Uterus (tissue), 4 donors: ENCODE data around the gene LMX1B. TPM values are rescaled to one million over a fixed set of nuclear protein-coding genes. Genes with fewer than 3 reads are reported as not detected.
"Not testable (repeated sequence)": the region's sequence is repeated elsewhere in the genome, so short reads cannot be mapped to it uniquely, and the experiment has no call there.

ENCODE experiments used
- DNase-seq, 2 donors: peaks; one replicate each; pipeline ENCODE4 v3.0.0-alpha.2; 2019 to 2020
- H3K27ac ChIP-seq, 2 donors: fragments of 200-600 bp; sonication (generic); 1 replicate in 1 of 2; 2 replicates in 1 of 2; pipeline ENCODE4 v1.5.1; 2016 to 2018
- H3K27me3 ChIP-seq, 2 donors: fragments of 200-600 bp; sonication (generic); one replicate each; pipeline ENCODE4 v1.5.1; 2018 to 2019; ENCODE audit warnings: control low read depth in 1 of 2
- H3K36me3 ChIP-seq, 2 donors: fragments of 200-600 bp; sonication (generic); one replicate each; pipeline ENCODE4 v1.5.1; 2019; ENCODE audit warnings: control low read depth in 1 of 2
- H3K4me1 ChIP-seq, 2 donors: fragments of 200-600 bp; sonication (generic); one replicate each; pipeline ENCODE4 v1.5.1; 2018 to 2019; ENCODE audit warnings: control low read depth in 1 of 2
- H3K4me3 ChIP-seq, 2 donors: fragments of 200-600 bp; sonication (generic); 1 replicate in 1 of 2; 2 replicates in 1 of 2; pipeline ENCODE4 v1.5.1; 2018 to 2019; ENCODE audit warnings: mild to moderate bottlenecking in 1 of 2
- H3K9me3 ChIP-seq, 2 donors: fragments of 200-600 bp; sonication (generic); one replicate each; pipeline ENCODE4 v1.5.1; 2019; ENCODE audit warnings: control low read depth in 1 of 2
- CTCF ChIP-seq, 4 experiments: fragments of 200-600 bp in 2 of 4; fragments of 450-650 bp in 2 of 4; sonication (generic) in 2 of 4; IDR thresholded peaks; one replicate each; pipeline ENCODE4 v1.5.1; 2016 to 2019; ENCODE audit warnings: antibody characterized with exemption in 4 of 4, mild to moderate bottlenecking in 2 of 4, moderate library complexity in 1 of 4
- POLR2A ChIP-seq, 2 donors: fragments of 450-650 bp; IDR thresholded peaks; one replicate each; pipeline ENCODE4 v1.6.1; 2016; ENCODE audit warnings: antibody characterized with exemption in 2 of 2, mild to moderate bottlenecking in 1 of 2, moderate library complexity in 1 of 2
- intact Hi-C: fragments of 100-400 bp; cut with DNase I; formaldehyde crosslinking; loops from one replicate; pipeline ENCODE4 v1.15.1; 2023; ENCODE audit warnings: low total_unique reads
- total RNA-seq, 4 donors: library from RNA; depleted of rRNA in 3 of 4; stranded (reverse); fragments of >200 nt in 3 of 4; gene quantifications; one replicate each; pipeline versions ENCODE4 v1.1.0 to v1.2.4, GENCODE V29; 2014 to 2023
- donor health status: DM: yes; HTN: yes; CAD: no.

The LMX1B gene
- total RNA-seq, 4 donors from 2014 or later: not detected

- intact Hi-C loops: no loop called here
- Histone ChIP-seq H3K4me1 (peaks cover 0 to 3% of the 10 kb centered on the region in 2 donors), H3K4me3 (no peak overlapping the region), H3K27ac (no peak overlapping the region), H3K36me3 (no peaks in the 10 kb centered on the region), H3K27me3 (no peaks in the 10 kb centered on the region), H3K9me3 (no peaks in the 10 kb centered on the region)
- no peak for DNase-seq
- TF ChIP-seq POLR2A (IDR thresholded peaks at IDR 0.05) (no peak), CTCF (IDR thresholded peaks at IDR 0.05) (no peak)
Measured at GRCh38 chr9:126650404-126651341, 36.9 kb downstream of the LMX1B start.

- intact Hi-C loops: no loop called here
- H3K27me3 ChIP-seq: no peaks in the 10 kb centered on the region
- no peak for TF ChIP-seq CTCF (IDR thresholded peaks at IDR 0.05)
- TF ChIP-seq POLR2A (IDR thresholded peaks at IDR 0.05): no peak
Measured at GRCh38 chr9:126652140-126652582, 38.4 kb downstream of the LMX1B start.

GRCh38 chr9:126654124-126654523 lies 40.4 kb downstream of the LMX1B start:
- TF ChIP-seq POLR2A (IDR thresholded peaks at IDR 0.05) (no peak), CTCF (IDR thresholded peaks at IDR 0.05) (no peak)
- no peak for DNase-seq
- Histone ChIP-seq H3K4me1 (peaks cover 0 to 3% of the 10 kb centered on the region in 2 donors), H3K4me3 (no peak overlapping the region), H3K27ac (no peak overlapping the region), H3K9me3 (no peaks in the 10 kb centered on the region), H3K36me3 (no peaks in the 10 kb centered on the region), H3K27me3 (no peaks in the 10 kb centered on the region)
- intact Hi-C loops: no loop called here

More at GRCh38 chr9:126652140-126652582, 38.4 kb downstream of the LMX1B start:
- Histone ChIP-seq H3K36me3 (no peaks in the 10 kb centered on the region), H3K4me3 (no peak overlapping the region), H3K4me1 (peaks cover 0 to 3% of the 10 kb centered on the region in 2 donors), H3K9me3 (no peaks in the 10 kb centered on the region), H3K27ac (no peak overlapping the region)
- DNase-seq: no peak

GRCh38 chr9:126656214-126656613 lies 42.5 kb downstream of the LMX1B start:
- H3K27ac ChIP-seq, DNase-seq, H3K9me3 ChIP-seq, H3K36me3 ChIP-seq, H3K4me1 ChIP-seq, intact Hi-C loops, H3K4me3 ChIP-seq, H3K27me3 ChIP-seq: not testable (repeated sequence)

- H3K4me3 ChIP-seq: no peak overlapping the region
- no peak overlapping the region for H3K27ac ChIP-seq
- TF ChIP-seq CTCF (IDR thresholded peaks at IDR 0.05) (no peak), POLR2A (IDR thresholded peaks at IDR 0.05) (no peak)
- no peaks in the 10 kb centered on the region for H3K9me3 ChIP-seq
- no peak for DNase-seq
- H3K4me1 ChIP-seq: no peaks in the 10 kb centered on the region
- no peaks in the 10 kb centered on the region for H3K27me3 ChIP-seq
- no peaks in the 10 kb centered on the region for H3K36me3 ChIP-seq
- intact Hi-C loops: no loop called here
Measured at GRCh38 chr9:126658201-126658825, 44.6 kb downstream of the LMX1B start.
